HEK293 (cell line): Measurements from ENCODE around the gene DMD.

Experiments
- CTCF ChIA-PET: fragments of 350-600 bp; formaldehyde crosslinking; extraction: SDS; loops from one replicate; lab custom pipeline; 2021; ENCODE audit warnings: antibody characterized with exemption; lab: Yijun Ruan, JAX
- POLR2A ChIA-PET: fragments of 300-600 bp; formaldehyde crosslinking; extraction: SDS; loops from one replicate; lab custom pipeline; 2020; ENCODE audit warnings: antibody characterized with exemption, inconsistent platforms; lab: Yijun Ruan, JAX
- H3K27ac ChIP-seq: fragments of 200-500 bp; sonication (Bioruptor generic); 2 replicates; pipeline ENCODE4 v1.5.1; 2014; ENCODE audit warnings: low read depth, low read length, control low read depth, inconsistent platforms; ENCODE audit errors: extremely low read depth
- H3K36me3 ChIP-seq, 2 experiments: fragments of 200-500 bp in 1 of 2; sonication (Bioruptor generic) in 1 of 2; 1 replicate in 1 of 2; 2 replicates in 1 of 2; pipeline ENCODE4 v1.5.1; 2014 to 2017; ENCODE audit warnings: inconsistent platforms in 2 of 2, low read length in 2 of 2; ENCODE audit not compliant: control insufficient read depth in 2 of 2, insufficient read depth in 1 of 2
- H3K4me1 ChIP-seq: fragments of 200-500 bp; sonication (Bioruptor generic); 2 replicates; pipeline ENCODE4 v1.5.1; 2014; ENCODE audit warnings: mild to moderate bottlenecking, low read length, inconsistent platforms; ENCODE audit not compliant: control insufficient read depth, insufficient read depth
- H3K4me3 ChIP-seq: 2 replicates; pipeline ENCODE4 v1.5.1; 2011; ENCODE audit warnings: low read depth, mild to moderate bottlenecking, control low read depth, low read length, moderate library complexity
- H3K9me3 ChIP-seq: fragments of 200-500 bp; sonication (Bioruptor generic); 2 replicates; pipeline ENCODE4 v1.5.1; 2014; ENCODE audit warnings: low read depth, low read length, inconsistent platforms; ENCODE audit not compliant: control insufficient read depth, insufficient read depth
- EGR2 ChIP-seq: fragments of 450-650 bp; formaldehyde crosslinking; IDR thresholded peaks from 2 replicates; pipeline ENCODE4 v1.5.1; 2016; ENCODE audit warnings: low read depth, missing biosample characterization, missing genetic modification characterization
- GLI2 ChIP-seq: fragments of 450-650 bp; formaldehyde crosslinking; IDR thresholded peaks from 2 replicates; pipeline ENCODE4; 2017; ENCODE audit warnings: missing biosample characterization, missing genetic modification characterization, low read depth, borderline replicate concordance
- INSM2 ChIP-seq: fragments of 450-650 bp; formaldehyde crosslinking; IDR thresholded peaks from 2 replicates; pipeline ENCODE4 v1.5.1; 2016; ENCODE audit warnings: missing biosample characterization, missing genetic modification characterization
- KLF1 ChIP-seq: fragments of 450-650 bp; formaldehyde crosslinking; IDR thresholded peaks from 2 replicates; pipeline ENCODE4 v1.5.1; 2016; ENCODE audit warnings: missing biosample characterization, missing genetic modification characterization
- MYNN ChIP-seq: fragments of 450-650 bp; formaldehyde crosslinking; IDR thresholded peaks from 2 replicates; pipeline ENCODE4 v1.5.1; 2016; ENCODE audit warnings: missing biosample characterization, missing genetic modification characterization, borderline replicate concordance
- OSR2 ChIP-seq: fragments of 450-650 bp; formaldehyde crosslinking; IDR thresholded peaks from 2 replicates; pipeline ENCODE4 v1.5.1; 2016; ENCODE audit warnings: missing biosample characterization, missing genetic modification characterization
- OVOL3 ChIP-seq: fragments of 450-650 bp; formaldehyde crosslinking; IDR thresholded peaks from 2 replicates; pipeline ENCODE4 v1.5.1; 2016; ENCODE audit warnings: missing biosample characterization, missing genetic modification characterization
- PRDM10 ChIP-seq: fragments of 450-650 bp; formaldehyde crosslinking; IDR thresholded peaks from 2 replicates; pipeline ENCODE4 v1.5.1; 2016; ENCODE audit warnings: missing biosample characterization, missing genetic modification characterization
- RBAK ChIP-seq: fragments of 450-650 bp; formaldehyde crosslinking; IDR thresholded peaks from 2 replicates; pipeline ENCODE4 v1.5.1; 2016; ENCODE audit warnings: missing biosample characterization, missing genetic modification characterization
- REPIN1 ChIP-seq: fragments of 450-650 bp; formaldehyde crosslinking; IDR thresholded peaks from 2 replicates; pipeline ENCODE4 v1.5.1; 2017; ENCODE audit warnings: missing biosample characterization, missing genetic modification characterization, low read depth
- SCRT2 ChIP-seq: fragments of 450-650 bp; formaldehyde crosslinking; IDR thresholded peaks from 2 replicates; pipeline ENCODE4 v1.5.1; 2016; ENCODE audit warnings: missing biosample characterization, missing genetic modification characterization
- SETDB1 ChIP-seq: IDR thresholded peaks from one replicate; pipeline ENCODE4 v1.6.1; 2017; ENCODE audit warnings: mild to moderate bottlenecking, low read length, moderate library complexity, mixed read lengths; ENCODE audit not compliant: insufficient read length
- ZBTB21 ChIP-seq: fragments of 450-650 bp; formaldehyde crosslinking; IDR thresholded peaks from 2 replicates; pipeline ENCODE4 v1.5.1; 2017; ENCODE audit warnings: missing biosample characterization, missing genetic modification characterization
- ZFP3 ChIP-seq: fragments of 450-650 bp; formaldehyde crosslinking; IDR thresholded peaks from 2 replicates; pipeline ENCODE4 v1.5.1; 2016; ENCODE audit warnings: low read depth, missing biosample characterization, missing genetic modification characterization
- ZNF114 ChIP-seq: fragments of 450-650 bp; formaldehyde crosslinking; IDR thresholded peaks from 2 replicates; pipeline ENCODE4 v1.5.0; 2017; ENCODE audit warnings: missing biosample characterization, missing genetic modification characterization
- ZNF121 ChIP-seq: fragments of 450-650 bp; formaldehyde crosslinking; IDR thresholded peaks from 2 replicates; pipeline ENCODE4 v1.5.1; 2016; ENCODE audit warnings: missing biosample characterization, missing genetic modification characterization
- ZNF140 ChIP-seq: fragments of 450-650 bp; formaldehyde crosslinking; IDR thresholded peaks from 2 replicates; pipeline ENCODE4 v1.5.1; 2016; ENCODE audit warnings: missing biosample characterization, missing genetic modification characterization
- ZNF146 ChIP-seq: fragments of 450-650 bp; formaldehyde crosslinking; IDR thresholded peaks from 2 replicates; pipeline ENCODE4 v1.5.1; 2016; ENCODE audit warnings: missing biosample characterization, missing genetic modification characterization
- ZNF175 ChIP-seq: fragments of 450-650 bp; formaldehyde crosslinking; IDR thresholded peaks from 2 replicates; pipeline ENCODE4 v1.5.1; 2016; ENCODE audit warnings: missing biosample characterization, missing genetic modification characterization
- ZNF24 ChIP-seq: fragments of 450-650 bp; formaldehyde crosslinking; IDR thresholded peaks from 2 replicates; pipeline ENCODE4 v1.5.1; 2016; ENCODE audit warnings: missing biosample characterization, missing genetic modification characterization
- ZNF292 ChIP-seq: fragments of 450-650 bp; formaldehyde crosslinking; IDR thresholded peaks from 2 replicates; pipeline ENCODE4 v1.5.1; 2016; ENCODE audit warnings: low read depth, missing biosample characterization, missing genetic modification characterization, borderline replicate concordance
- ZNF394 ChIP-seq: fragments of 450-650 bp; formaldehyde crosslinking; IDR thresholded peaks from 2 replicates; pipeline ENCODE4 v1.5.1; 2016; ENCODE audit warnings: missing biosample characterization, missing genetic modification characterization, mild to moderate bottlenecking, moderate library complexity, borderline replicate concordance
- ZNF416 ChIP-seq: fragments of 450-650 bp; formaldehyde crosslinking; IDR thresholded peaks from 2 replicates; pipeline ENCODE4 v1.5.1; 2016; ENCODE audit warnings: missing biosample characterization, missing genetic modification characterization
- ZNF501 ChIP-seq: fragments of 450-650 bp; formaldehyde crosslinking; IDR thresholded peaks from 2 replicates; pipeline ENCODE4 v1.5.1; 2016; ENCODE audit warnings: missing biosample characterization, missing genetic modification characterization
- ZNF513 ChIP-seq: fragments of 450-650 bp; IDR thresholded peaks from 2 replicates; pipeline ENCODE4 v1.5.1; 2018; ENCODE audit warnings: missing biosample characterization, missing genetic modification characterization
- ZNF549 ChIP-seq: fragments of 450-650 bp; IDR thresholded peaks from 2 replicates; pipeline ENCODE4 v1.5.1; 2018; ENCODE audit warnings: missing biosample characterization, missing genetic modification characterization, mild to moderate bottlenecking, inconsistent platforms, moderate library complexity
- ZNF629 ChIP-seq: fragments of 450-650 bp; formaldehyde crosslinking; IDR thresholded peaks from 2 replicates; pipeline ENCODE4 v1.5.1; 2017; ENCODE audit warnings: missing biosample characterization, missing genetic modification characterization
- ZNF658 ChIP-seq: fragments of 450-650 bp; formaldehyde crosslinking; IDR thresholded peaks from 2 replicates; pipeline ENCODE4; 2016; ENCODE audit warnings: missing biosample characterization, missing genetic modification characterization
- ZNF677 ChIP-seq: fragments of 450-650 bp; IDR thresholded peaks from 2 replicates; pipeline ENCODE4 v1.5.0; 2018; ENCODE audit warnings: missing biosample characterization, mild to moderate bottlenecking, missing genetic modification characterization, moderate library complexity
- TF ChIP-seq, protein P1 (sequence below): fragments of 450-650 bp; formaldehyde crosslinking; IDR thresholded peaks from 2 replicates; pipeline ENCODE4; 2016; ENCODE audit warnings: missing biosample characterization, missing genetic modification characterization

The DMD gene

GRCh38 chrX:32571579-32571978 lies 639.8 kb downstream of the DMD start (continued):
- TF ChIP-seq, protein P1, sequence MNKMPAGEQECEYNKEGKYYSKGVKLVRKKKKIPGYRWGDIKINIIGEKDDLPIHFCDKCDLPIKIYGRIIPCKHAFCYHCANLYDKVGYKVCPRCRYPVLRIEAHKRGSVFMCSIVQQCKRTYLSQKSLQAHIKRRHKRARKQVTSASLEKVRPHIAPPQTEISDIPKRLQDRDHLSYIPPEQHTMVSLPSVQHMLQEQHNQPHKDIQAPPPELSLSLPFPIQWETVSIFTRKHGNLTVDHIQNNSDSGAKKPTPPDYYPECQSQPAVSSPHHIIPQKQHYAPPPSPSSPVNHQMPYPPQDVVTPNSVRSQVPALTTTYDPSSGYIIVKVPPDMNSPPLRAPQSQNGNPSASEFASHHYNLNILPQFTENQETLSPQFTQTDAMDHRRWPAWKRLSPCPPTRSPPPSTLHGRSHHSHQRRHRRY (tag by site-specific recombination) = no peak
- TF ChIP-seq ZNF146 (tag by site-specific recombination) = no peak
- no peak for TF ChIP-seq ZFP3 (tag by site-specific recombination)
- TF ChIP-seq ZNF140 = no peak
- TF ChIP-seq ZNF501 (tag by site-specific recombination) = no peak
- TF ChIP-seq INSM2 (tag by site-specific recombination) = no peak
- TF ChIP-seq KLF1 = no peak
- TF ChIP-seq ZNF121 (tag by site-specific recombination) = no peak
- no peak for TF ChIP-seq ZBTB21 (tag by site-specific recombination)
- no peak for TF ChIP-seq GLI2 (tag by site-specific recombination)

DNA sequence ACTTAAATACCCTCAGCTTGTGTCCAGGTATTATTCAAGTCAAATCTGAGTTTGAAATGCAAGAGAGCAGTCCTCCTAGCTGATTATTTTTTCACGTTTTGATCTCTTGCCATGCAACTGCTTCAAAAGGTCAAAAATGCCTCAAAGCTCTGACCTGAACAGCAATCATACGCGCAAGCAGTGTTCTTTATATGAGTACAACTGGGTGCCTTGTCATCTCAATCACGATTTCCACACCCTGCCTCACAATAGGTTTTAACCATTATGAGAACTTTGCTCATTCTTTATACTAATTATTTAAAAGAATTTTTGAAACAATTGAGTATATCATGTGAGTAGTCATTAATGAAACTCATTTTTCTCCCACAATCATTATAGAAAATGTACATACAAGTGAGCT lies 649.1 kb downstream of the DMD start:
- Histone ChIP-seq H3K9me3 (no peaks in the 10 kb centered on the region; the same call in none of the 2 replicates), H3K36me3 (no peaks in the 10 kb centered on the region), H3K4me1 (no peaks in the 10 kb centered on the region), H3K4me3 (no peak overlapping the region), H3K27ac (no peak overlapping the region)
- ChIA-PET CTCF (no interaction called here), POLR2A (no interaction called here)
- TF ChIP-seq OSR2 (tag by site-specific recombination) (no peak), ZNF629 (tag by site-specific recombination) (no peak), ZNF416 (no peak), OVOL3 (tag by site-specific recombination) (no peak), ZNF658 (no peak), ZNF24 (tag by site-specific recombination) (no peak), PRDM10 (tag by site-specific recombination) (no peak), ZNF114 (tag by site-specific recombination) (no peak), ZNF549 (no peak), MYNN (no peak), SETDB1 (no peak), ZFP3 (tag by site-specific recombination) (no peak)

GRCh38 chrX:32545101-32545500 lies 666.2 kb downstream of the DMD start:
- Histone ChIP-seq H3K4me3 (no peak overlapping the region), H3K27ac (no peak overlapping the region), H3K36me3 (no peaks in the 10 kb centered on the region), H3K4me1 (no peaks in the 10 kb centered on the region), H3K9me3 (no peaks in the 10 kb centered on the region)
- POLR2A ChIA-PET = no interaction called here
- CTCF ChIA-PET = no interaction called here
- TF ChIP-seq ZFP3 (tag by site-specific recombination) (no peak), ZNF292 (no peak), REPIN1 (no peak), RBAK (tag by site-specific recombination) (no peak), ZNF175 (tag by site-specific recombination) (no peak), EGR2 (tag by site-specific recombination) (no peak), ZNF394 (tag by site-specific recombination) (no peak), SCRT2 (no peak), ZNF677 (no peak), ZNF513 (no peak)
